Stimulated activated CD4-positive, alpha-beta T cell treated with anti-CD3 and anti-CD28 coated beads, Interleukin-2, amount 100 ng/mL, for 24 hours (primary cell): ENCODE measurements around the gene ABCA3.

Experiments used
- DNase-seq, 2 donors: peaks; one replicate each; pipeline ENCODE4 v3.0.0-alpha.2; 2020

The ABCA3 gene

DNA sequence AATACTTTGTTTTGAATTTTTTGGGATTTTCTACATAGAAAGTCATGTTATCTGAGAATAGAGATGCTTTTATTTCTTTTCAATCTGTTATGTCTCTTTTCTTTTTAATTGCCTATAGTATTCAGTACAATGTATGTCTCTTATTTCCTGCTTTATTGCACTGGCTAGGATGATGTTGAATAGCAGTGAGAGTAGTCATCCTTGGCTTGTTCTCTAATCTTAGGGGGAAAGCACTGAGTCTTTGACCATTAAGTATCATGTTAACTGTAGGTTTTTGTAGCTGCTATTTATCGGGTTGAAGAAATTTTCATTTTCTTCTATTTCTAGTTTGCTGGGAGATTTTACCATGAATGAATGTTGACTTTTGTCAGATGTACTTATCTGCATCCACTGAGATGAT is 10.0 kb upstream of the ABCA3 start:
- no peak for DNase-seq

DNA sequence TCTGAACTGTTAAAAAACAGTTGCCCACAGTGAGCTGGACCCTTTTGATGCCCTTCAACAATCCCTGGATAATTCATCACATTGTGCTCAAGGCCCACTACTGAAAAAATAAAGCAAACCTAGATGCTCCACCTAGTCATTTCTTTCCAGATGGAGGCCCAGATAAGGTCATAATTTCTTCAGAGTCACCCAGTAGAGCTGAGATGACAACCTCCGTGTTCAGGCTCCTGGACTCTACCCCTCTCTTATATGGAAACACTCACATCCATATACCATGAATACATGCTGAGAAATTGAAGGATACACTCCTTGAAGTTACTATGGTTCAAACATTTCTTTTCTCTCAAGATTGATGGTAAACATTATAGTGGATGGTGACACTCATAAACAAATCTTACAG is 2.7 kb upstream of the ABCA3 start:
- DNase-seq, result no peak

DNA sequence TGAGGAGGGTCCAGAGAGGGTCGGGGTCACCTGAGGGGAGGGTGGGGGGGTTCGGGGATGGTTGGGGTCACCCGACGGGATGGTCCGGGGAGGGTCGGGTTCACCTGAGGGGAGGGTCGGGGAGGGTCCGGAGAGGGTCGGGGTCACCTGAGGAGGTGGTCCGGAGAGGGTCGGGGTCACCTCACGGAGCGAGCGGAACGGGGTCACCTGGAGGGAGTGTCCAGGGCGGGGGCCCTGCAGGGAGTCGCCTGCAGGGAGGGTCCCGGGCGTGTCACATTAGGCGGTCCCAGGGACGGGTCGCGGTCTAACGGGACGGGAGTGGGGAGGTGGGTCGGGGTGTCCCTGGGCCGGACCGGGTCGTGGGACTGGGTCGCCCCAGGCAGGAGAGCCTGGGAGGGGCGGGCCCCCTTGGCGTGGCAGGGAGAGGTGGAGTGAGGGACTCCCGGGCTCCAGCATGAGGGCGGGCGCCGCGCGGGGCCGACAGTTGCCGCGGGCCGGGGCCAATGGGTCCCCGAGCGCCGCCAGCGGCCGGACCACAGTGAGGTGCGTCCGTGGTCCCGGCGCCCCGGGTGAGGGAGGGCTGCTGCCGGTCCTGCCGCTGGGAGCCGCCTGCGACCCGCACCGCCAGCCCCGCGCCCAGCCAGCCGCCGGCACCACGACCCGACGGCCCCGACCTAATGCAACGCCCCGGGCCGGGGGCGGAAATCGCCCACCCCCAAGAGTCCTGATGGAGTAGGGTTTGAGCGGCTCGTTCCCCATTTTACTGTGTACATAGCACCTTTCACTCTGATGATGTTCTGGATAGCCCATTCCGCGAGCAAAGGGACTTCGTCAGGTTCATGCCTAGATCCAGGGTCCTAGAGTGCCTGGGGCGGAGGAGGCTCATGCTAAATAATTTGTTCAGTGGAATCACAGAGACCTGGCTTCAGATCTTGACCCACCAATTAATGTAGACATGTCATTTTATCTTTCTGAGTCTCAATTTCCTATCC is 1.2 kb upstream of the ABCA3 start:
- DNase-seq, result peak in 1 of 2 donors; percentile 9

DNA sequence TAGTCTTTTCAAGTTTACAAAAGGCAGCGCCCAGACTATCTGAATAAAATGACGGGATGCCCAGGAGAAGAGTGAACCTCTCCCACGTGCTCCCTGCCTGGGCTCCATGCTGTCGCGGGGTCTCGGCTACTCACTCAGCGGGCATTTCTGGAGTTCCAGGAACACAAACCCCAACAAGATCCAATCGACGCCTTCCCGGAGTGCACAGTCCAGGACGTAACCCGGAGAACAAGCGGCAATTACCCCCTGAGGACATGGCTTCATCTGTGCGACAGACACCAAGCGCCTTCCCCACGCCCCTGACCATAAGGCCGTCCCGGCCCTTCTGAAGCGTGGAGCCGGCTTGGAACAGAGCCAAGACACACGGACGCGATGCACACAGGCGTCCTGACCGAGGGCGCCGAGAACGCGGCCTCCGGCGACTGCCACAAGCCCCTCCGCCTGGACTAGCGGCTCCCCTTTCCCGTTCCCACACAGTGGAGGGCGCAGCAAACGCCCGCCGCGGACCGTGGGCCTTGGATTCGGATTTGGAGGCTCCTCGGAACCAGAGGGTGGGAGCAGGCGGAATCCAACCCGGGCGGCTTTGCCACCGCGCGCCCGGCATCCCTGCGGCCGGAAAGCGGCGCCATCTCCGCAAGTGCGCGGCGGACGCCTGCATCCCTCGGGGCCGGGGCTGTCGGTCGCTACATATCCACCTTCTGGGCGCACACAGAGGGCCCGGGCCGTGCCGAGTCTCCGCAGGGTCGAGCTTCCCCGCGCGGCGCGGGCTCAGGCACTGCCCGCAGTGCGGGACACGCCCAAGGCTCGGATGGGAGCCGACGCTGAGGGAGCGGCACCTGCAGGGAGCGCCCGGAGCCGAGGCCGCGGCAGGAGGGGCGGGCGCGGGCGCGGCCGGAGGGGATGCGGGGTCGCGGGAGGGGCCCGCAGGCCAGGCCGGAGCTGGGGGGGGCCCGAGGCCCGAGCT is 725 bp downstream of the ABCA3 start:
- peak; percentile 53 to 57 for DNase-seq

DNA sequence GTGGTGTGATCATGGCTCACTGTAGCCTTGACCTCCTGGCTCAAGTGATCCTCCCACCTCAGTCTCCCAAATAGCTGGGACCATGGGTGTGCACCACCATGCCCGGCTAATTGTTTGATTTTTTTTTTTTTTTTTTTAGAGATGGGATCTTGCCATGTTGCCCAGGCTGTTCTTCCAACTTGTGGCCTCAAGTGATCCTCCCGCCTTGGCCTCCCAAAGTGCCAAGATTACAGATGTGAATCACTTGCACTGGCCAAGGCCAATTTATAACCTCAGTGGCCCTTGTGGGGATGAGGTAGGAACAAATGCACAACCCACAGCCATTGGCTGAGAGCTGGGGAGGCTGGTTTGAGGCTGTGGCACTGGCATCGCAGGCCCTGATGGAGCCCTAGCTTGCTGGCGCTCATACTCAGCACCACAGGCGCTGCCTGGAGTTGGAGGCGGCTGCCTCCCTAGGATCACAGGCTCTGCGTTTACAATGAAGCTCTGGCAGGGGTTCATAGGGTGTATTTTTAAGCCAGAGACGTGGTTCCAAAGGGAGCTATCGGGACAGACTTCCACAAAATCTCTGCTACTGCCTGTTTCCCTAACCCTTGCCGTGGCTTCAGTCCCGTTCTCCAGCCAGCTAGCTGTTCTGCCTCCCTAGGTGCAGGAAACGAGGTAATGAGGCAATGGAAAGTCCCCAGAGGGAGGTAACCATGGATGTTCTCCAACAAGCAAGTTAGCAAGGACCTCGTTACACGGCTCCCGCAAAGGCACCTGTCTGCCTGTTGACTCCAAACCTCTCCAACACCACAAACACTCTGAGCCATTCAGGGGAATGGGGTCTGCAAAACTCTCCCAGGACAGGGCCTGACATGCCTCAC is 2.9 kb downstream of the ABCA3 start:
- DNase-seq, result no peak

- DNase-seq, result no peak
These were observed 5.1 kb downstream of the ABCA3 start for GRCh38 chr16:2335286-2335895.

DNA sequence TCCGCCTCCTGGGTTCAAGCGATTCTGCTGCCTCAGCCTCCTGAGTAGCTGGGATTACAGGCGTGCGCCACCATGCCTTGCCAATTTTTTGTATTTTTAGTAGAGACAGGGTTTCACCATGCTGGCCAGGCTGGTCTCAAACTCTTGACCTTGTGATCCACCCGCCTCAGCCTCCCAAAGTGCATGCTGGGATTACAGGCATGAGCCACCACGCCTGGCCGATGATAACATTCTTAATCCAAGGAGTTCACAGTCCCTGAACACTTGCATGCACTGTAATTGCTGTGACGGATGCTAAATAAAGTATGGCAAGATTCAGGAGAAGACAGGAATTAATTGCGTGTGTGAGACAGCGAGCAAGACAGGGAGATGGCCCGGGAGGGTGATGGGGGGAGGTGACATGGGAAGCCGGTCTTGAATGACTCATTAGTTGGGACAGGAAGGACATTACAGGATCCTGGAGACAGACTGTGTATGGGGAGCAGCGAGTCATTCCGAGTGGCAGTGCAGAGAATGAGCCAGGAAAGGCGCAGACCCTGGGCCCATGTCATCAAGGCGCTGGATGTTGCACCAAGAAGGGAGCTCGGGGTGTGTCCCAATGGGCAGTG is 6.7 kb downstream of the ABCA3 start:
- DNase-seq, result no peak

DNA sequence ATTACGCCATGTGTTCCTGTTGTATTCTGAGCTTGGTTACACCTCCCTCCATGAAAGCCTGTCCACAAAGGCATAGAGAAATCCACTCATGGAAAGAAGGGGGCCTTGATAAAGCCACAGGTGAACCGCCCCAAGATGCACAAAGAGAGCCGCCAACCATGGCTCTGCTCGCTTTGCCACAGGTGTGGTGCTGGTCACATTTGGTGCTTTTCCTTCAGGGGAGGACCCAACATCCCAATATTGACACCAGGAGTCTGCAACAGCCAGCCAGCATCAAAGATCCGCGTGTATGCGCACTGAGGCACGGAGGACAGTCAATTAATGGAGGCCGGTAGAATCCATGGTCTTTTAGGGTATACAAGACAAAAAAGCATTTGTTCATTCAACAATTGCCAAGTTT is 7.3 kb downstream of the ABCA3 start:
- no peak for DNase-seq

DNA sequence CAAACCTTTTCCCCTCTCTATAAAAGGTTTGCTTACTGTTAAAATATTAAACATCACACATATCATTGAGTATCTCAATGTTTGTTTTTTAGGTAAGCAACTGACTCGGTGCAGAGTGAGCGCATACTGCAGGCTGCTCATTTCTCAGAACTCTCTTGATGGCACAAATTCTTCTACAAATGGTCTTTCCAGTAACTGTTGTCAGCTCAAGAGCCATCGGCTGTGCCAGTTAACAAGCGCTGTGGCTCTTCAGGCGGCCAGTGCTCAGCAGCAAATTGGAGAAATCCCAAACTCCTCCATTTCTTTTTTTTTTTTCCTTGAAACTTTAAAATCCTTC is 8.6 kb downstream of the ABCA3 start:
- no peak for DNase-seq

DNA sequence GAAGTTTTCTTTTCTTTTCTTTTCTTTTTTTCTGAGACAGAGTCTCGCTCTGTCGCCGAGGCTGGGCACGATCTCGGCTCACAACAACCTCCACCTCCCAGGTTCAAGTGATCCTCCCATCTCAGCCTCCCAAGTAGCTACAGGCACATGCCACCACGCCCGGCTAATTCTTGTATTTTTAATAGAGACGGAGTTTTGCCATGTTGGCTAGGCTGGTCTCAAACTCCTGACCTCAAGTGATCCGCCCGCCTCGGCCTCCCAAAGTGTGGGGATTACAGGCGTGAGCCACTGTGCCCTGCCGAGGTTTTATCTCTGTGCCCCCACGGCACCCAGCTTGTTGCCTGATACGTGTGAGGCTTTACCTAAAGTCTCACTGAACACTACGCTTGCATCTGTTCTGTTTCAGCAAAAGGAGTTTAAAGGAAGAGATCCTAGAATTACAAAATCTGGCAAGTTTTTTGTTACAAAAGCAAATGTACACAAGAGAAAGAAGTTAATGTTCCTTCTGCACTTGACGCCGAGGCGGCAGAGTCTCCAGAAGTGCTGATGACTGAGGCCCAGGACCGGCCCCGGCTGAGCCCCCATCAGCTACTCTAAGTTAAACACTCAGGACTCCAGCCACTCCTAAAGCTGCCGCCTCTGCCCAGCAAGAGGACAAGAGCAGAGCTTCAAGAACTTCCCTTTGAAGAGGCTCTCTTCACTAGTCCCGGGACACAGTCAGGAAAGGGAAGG is 9.2 kb downstream of the ABCA3 start:
- DNase-seq, result no peak

DNA sequence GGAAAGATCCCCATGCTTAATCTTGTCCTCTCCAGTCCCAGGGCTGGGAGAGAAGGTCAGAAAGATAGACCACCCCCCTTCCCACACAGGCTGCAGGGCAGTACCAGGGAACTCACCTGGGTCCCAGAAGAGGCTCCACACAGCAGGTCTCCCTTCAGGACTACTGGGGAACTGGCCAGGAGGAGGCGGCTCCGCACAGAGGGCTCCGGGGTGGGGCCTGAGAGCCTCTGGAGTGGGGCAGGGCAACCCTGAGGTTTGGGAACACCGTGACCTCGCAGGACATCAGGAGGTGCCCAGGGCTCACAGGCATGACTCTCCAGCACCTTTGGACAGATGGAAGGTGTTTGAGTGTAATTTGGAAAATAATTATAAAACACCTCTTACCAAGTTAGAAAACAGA is 11.0 kb downstream of the ABCA3 start:
- no peak for DNase-seq

GRCh38 chr16:2328428-2328827 is 12.1 kb downstream of the ABCA3 start:
- no peak for DNase-seq

GRCh38 chr16:2326191-2326590 is 14.3 kb downstream of the ABCA3 start:
- DNase-seq, result no peak

- DNase-seq, result no peak
These were observed 14.7 kb downstream of the ABCA3 start for GRCh38 chr16:2325791-2326190.

DNA sequence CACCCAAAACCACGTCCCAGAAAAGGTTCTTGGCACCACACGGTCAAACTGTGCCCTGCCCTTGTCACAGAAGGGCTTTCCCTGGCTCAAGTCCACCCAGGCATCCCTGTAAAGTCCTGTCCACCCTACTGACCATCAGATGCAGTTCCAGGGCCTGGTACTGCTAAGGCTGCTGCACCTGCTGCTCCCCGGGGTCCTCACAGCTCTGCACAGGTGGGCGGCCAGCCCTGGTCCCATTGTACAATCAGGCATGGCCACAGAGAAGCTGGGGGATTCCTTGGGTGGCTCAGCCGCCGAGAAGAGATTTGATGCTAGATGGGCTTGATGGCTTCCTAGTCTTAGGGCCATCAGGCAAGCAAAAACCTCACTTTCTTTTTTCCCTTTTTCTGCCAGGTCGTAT is 15.3 kb downstream of the ABCA3 start:
- no peak for DNase-seq

DNA sequence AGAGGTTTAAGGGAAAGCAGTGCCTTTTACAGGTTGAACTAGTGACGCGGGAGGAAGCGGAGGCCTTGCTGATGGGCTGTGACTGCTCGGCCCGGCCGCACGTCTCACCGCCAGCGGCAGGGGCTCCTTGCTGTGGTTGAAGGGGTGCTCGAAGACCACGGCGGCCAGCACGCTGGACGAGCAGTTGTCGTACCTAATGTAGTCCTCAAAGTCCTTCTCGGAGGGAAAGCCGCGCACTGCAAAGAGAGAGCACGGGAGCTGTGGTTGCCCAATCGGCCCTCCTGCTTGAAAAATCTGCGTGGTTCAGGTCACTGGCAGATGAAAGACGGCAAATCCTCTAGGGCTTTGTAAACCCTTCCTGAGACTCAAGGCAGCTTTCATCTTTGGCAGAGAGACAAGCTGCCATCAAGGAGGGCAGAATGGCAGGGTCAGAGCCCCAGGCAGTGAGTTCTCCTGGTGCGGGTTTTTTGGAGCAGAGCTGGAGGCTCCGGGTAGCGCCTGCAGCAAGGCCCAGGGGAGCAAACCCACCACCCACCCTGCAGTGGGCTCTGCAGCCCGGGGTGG is 16.1 kb downstream of the ABCA3 start:
- DNase-seq, result no peak

- DNase-seq, result no peak
These were observed 16.8 kb downstream of the ABCA3 start for GRCh38 chr16:2323701-2324100.

DNA sequence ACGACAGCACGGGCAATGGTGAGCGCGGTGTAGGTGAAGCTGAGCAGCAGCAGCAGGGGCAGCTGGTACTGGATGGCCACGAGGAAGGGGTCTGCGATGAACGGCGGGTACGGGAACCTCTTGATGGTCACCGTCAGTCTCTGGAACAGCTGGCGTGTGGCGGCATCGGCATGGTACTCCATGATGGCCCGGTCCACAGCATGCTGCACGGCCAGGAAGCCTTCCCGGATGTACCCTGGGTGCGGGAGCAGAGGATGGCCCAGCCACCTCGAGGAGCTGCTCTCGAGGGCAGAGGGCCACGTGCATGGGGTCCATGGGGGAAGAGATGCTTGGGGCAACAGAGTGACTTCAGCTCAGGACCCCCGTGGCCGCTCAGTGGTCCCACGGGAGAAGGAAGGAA is 20.9 kb downstream of the ABCA3 start:
- DNase-seq, result no peak

GRCh38 chr16:2317231-2318020 is 23.1 kb downstream of the ABCA3 start:
- no peak for DNase-seq
